Panc1 (cell line): Measurements from ENCODE around the gene UCK1. TPM values are rescaled to one million over a fixed set of nuclear protein-coding genes. Genes with fewer than 3 reads are reported as not detected.
A peak's percentile ranks its signal among the peaks of the same experiment; 100 is the strongest.

ENCODE experiments used
- ATAC-seq: fragments of 200-7000 bp; cut with Tn5 transposase; 2 replicates; pipeline ENCODE4 v1.9.1; 2020; ENCODE audit warnings: mild to moderate bottlenecking, moderate library complexity
- BruUV-seq: library from RNA; stranded (reverse); fragments of 400-500 nt; replicated peaks from 2 replicates; lab custom pipeline; 2021; lab: Mats Ljungman, UMichigan
- CTCF ChIA-PET: fragments of 300-600 bp; sonication (Branson Sonifier 250); formaldehyde crosslinking; loops from one replicate; lab custom pipeline; 2022; ENCODE audit warnings: antibody characterized with exemption; lab: Charles Lee
- POLR2A ChIA-PET: fragments of 300-600 bp; sonication (Branson Sonifier 250); formaldehyde crosslinking; loops from one replicate; lab custom pipeline; 2022; ENCODE audit warnings: antibody characterized with exemption; lab: Charles Lee
- DNase-seq: peaks from one replicate; pipeline ENCODE4 v3.0.0-alpha.2; 2010; ENCODE audit warnings: low read depth, low spot score
- H3K27ac ChIP-seq: 2 replicates; pipeline ENCODE4 v1.5.1; 2011; ENCODE audit warnings: mild to moderate bottlenecking, low read length, inconsistent platforms
- H3K27me3 ChIP-seq: fragments of 200-500 bp; sonication (Bioruptor generic); 2 replicates; pipeline ENCODE4 v1.6.0; 2014; ENCODE audit warnings: low read length, inconsistent platforms; ENCODE audit not compliant: control insufficient read depth, insufficient read depth
- H3K36me3 ChIP-seq: fragments of 200-500 bp; sonication (Bioruptor generic); 2 replicates; pipeline ENCODE4 v1.5.1; 2014; ENCODE audit warnings: inconsistent platforms, mild to moderate bottlenecking, low read length, moderate library complexity; ENCODE audit not compliant: control insufficient read depth, insufficient read depth
- H3K4me1 ChIP-seq: 2 replicates; pipeline ENCODE4 v1.5.1; 2011; ENCODE audit warnings: inconsistent platforms, mild to moderate bottlenecking, low read length, moderate library complexity; ENCODE audit not compliant: control insufficient read depth, insufficient read depth
- H3K4me3 ChIP-seq, 2 experiments: 2 replicates each; pipeline ENCODE4 v1.5.1; 2011 to 2012; ENCODE audit warnings: low read depth in 2 of 2, low read length in 2 of 2, mild to moderate bottlenecking in 2 of 2, inconsistent platforms in 1 of 2, moderate library complexity in 1 of 2
- H3K9me3 ChIP-seq: fragments of 200-500 bp; sonication (Bioruptor generic); 2 replicates; pipeline ENCODE4 v1.5.1; 2014; ENCODE audit warnings: low read depth, mild to moderate bottlenecking, inconsistent platforms, low read length, moderate library complexity; ENCODE audit not compliant: control insufficient read depth, insufficient read depth
- POLR2AphosphoS5 ChIP-seq: IDR thresholded peaks from 2 replicates; pipeline ENCODE4 v1.6.1; 2012; ENCODE audit warnings: mild to moderate bottlenecking, low read depth, low read length, moderate library complexity
- SIN3A ChIP-seq: IDR thresholded peaks from 2 replicates; pipeline ENCODE4 v1.6.1; 2012; ENCODE audit warnings: low read depth, mild to moderate bottlenecking, low read length, moderate library complexity, borderline replicate concordance; ENCODE audit not compliant: insufficient read depth
- TCF7L2 ChIP-seq: IDR thresholded peaks from 2 replicates; pipeline ENCODE4 v1.6.1; 2011; ENCODE audit warnings: mild to moderate bottlenecking, low read depth, low read length, inconsistent platforms
- in situ Hi-C: cut with HindIII; loops from 2 replicates; pipeline ENCODE4 v1.10.0; 2016; ENCODE audit warnings: low sequenced_read_pairs, low pct_unique_long_range_greater_than_20kb
- intact Hi-C: fragments of 100-400 bp; cut with micrococcal nuclease; formaldehyde crosslinking; loops from one replicate; pipeline ENCODE4 v1.10.0; 2022; ENCODE audit not compliant: unreplicated experiment
- total RNA-seq: library from RNA; stranded (reverse); gene quantifications from one replicate; pipeline ENCODE4 v1.2.1, GENCODE V29; 2021; ENCODE audit not compliant: unreplicated experiment
- TF ChIP-seq, protein P1 (sequence below), 2 experiments: IDR thresholded peaks; 2 replicates each; pipeline ENCODE4 v1.6.1; 2011 to 2012; ENCODE audit warnings: low read depth in 2 of 2, control low read depth in 1 of 2, low read length in 1 of 2, mild to moderate bottlenecking in 1 of 2, moderate library complexity in 1 of 2; ENCODE audit not compliant: insufficient read depth in 1 of 2
- TF ChIP-seq, protein P2 (sequence below): fragments of 450-650 bp; IDR thresholded peaks from 2 replicates; pipeline ENCODE4 v1.5.1; 2017; ENCODE audit warnings: mild to moderate bottlenecking

Gene UCK1
- total RNA-seq, 1 experiment from 2014 or later, result 30.2 TPM

GRCh38 chr9:131485728-131486422 lies 45.2 kb downstream of the UCK1 start:
- BruUV-seq, result no TSS peak
- POLR2A ChIA-PET, result no interaction called here
- Histone ChIP-seq H3K36me3 (peaks cover 10% of the 10 kb centered on the region), H3K9me3 (no peaks in the 10 kb centered on the region), H3K4me3 (no peak overlapping the region), H3K27ac (no peak overlapping the region), H3K4me1 (no peaks in the 10 kb centered on the region), H3K27me3 (no peaks in the 10 kb centered on the region)
- intact Hi-C loops (no loop called here), in situ Hi-C loops (no loop called here)
- ATAC-seq (0 out of 2 replicates have a peak, but pooled peaks have one; percentile 8), DNase-seq (no peak)
- CTCF ChIA-PET, result no interaction called here
- TF ChIP-seq TCF7L2 (no peak), POLR2AphosphoS5 (no peak), SIN3A (no peak)
- TF ChIP-seq, protein P1, sequence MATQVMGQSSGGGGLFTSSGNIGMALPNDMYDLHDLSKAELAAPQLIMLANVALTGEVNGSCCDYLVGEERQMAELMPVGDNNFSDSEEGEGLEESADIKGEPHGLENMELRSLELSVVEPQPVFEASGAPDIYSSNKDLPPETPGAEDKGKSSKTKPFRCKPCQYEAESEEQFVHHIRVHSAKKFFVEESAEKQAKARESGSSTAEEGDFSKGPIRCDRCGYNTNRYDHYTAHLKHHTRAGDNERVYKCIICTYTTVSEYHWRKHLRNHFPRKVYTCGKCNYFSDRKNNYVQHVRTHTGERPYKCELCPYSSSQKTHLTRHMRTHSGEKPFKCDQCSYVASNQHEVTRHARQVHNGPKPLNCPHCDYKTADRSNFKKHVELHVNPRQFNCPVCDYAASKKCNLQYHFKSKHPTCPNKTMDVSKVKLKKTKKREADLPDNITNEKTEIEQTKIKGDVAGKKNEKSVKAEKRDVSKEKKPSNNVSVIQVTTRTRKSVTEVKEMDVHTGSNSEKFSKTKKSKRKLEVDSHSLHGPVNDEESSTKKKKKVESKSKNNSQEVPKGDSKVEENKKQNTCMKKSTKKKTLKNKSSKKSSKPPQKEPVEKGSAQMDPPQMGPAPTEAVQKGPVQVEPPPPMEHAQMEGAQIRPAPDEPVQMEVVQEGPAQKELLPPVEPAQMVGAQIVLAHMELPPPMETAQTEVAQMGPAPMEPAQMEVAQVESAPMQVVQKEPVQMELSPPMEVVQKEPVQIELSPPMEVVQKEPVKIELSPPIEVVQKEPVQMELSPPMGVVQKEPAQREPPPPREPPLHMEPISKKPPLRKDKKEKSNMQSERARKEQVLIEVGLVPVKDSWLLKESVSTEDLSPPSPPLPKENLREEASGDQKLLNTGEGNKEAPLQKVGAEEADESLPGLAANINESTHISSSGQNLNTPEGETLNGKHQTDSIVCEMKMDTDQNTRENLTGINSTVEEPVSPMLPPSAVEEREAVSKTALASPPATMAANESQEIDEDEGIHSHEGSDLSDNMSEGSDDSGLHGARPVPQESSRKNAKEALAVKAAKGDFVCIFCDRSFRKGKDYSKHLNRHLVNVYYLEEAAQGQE (IDR thresholded peaks at IDR 0.05; ENCODE audit: insufficient read depth in 1 of 2, low read depth in 2 of 2, low read length in 1 of 2), result no peak
- TF ChIP-seq, protein P2, sequence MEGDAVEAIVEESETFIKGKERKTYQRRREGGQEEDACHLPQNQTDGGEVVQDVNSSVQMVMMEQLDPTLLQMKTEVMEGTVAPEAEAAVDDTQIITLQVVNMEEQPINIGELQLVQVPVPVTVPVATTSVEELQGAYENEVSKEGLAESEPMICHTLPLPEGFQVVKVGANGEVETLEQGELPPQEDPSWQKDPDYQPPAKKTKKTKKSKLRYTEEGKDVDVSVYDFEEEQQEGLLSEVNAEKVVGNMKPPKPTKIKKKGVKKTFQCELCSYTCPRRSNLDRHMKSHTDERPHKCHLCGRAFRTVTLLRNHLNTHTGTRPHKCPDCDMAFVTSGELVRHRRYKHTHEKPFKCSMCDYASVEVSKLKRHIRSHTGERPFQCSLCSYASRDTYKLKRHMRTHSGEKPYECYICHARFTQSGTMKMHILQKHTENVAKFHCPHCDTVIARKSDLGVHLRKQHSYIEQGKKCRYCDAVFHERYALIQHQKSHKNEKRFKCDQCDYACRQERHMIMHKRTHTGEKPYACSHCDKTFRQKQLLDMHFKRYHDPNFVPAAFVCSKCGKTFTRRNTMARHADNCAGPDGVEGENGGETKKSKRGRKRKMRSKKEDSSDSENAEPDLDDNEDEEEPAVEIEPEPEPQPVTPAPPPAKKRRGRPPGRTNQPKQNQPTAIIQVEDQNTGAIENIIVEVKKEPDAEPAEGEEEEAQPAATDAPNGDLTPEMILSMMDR, result no peak

DNA sequence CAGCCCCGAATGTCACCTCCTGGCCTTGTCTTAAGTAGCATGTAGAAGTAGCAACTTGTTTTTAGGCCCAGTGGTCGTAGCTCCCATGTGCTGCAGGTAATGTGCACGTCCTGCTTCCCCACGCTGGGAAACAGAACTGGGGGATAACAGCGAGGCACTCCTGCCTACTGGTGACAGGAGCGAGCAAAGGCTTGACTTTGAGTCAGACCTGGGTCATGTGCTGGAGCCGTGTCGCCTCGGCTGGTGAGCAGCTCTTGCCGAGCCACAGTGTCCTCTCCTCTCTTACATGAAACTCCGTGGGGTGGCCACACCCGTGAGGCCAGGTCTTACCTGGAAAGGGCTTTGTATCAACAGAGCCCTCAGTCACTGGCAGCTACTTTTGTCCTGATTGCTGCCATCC lies 45.9 kb downstream of the UCK1 start:
- ChIA-PET CTCF (no interaction called here), POLR2A (no interaction called here)
- Histone ChIP-seq H3K4me3 (no peak overlapping the region), H3K9me3 (no peaks in the 10 kb centered on the region), H3K4me1 (no peaks in the 10 kb centered on the region), H3K27ac (no peak overlapping the region), H3K27me3 (no peaks in the 10 kb centered on the region), H3K36me3 (peaks cover 10% of the 10 kb centered on the region)
- ATAC-seq (no peak), DNase-seq (no peak)
- BruUV-seq, result no TSS peak
- TF ChIP-seq SIN3A (no peak), POLR2AphosphoS5 (no peak), TCF7L2 (no peak)
- TF ChIP-seq, protein P1 (IDR thresholded peaks at IDR 0.05; ENCODE audit: insufficient read depth in 1 of 2, low read depth in 2 of 2, low read length in 1 of 2), result no peak
- TF ChIP-seq, protein P2, result no peak
- in situ Hi-C loops (no loop called here), intact Hi-C loops (no loop called here)
